SU-DHL-6 (cell line): ENCODE measurements around the gene GSG1.

ENCODE experiments used
- CTCF ChIP-seq: fragments of 200-600 bp; sonication (generic); IDR thresholded peaks from one replicate; pipeline ENCODE4 v1.5.1; 2017; ENCODE audit warnings: antibody characterized with exemption, mild to moderate bottlenecking, low read length, moderate library complexity; ENCODE audit not compliant: insufficient read depth, poor library complexity, severe bottlenecking
- EZH2phosphoT487 ChIP-seq: fragments of 200-600 bp; sonication (generic), shearing (Covaris generic); conservative IDR thresholded peaks from 2 replicates; pipeline ENCODE4 v1.6.1; 2018; ENCODE audit warnings: mild to moderate bottlenecking, antibody characterized with exemption, low read length, moderate library complexity, mixed read lengths

- no peak for TF ChIP-seq CTCF
- no peak for TF ChIP-seq EZH2phosphoT487
Observed at GRCh38 chr12:13141686-13142085, 38.2 kb upstream of the GSG1 start.
